ENCODE measurements around the gene DVL2. TPM values are rescaled to one million over a fixed set of nuclear protein-coding genes. Genes with fewer than 3 reads are reported as not detected.

The DVL2 gene
- total RNA-seq, 1 donor from 2014 or later: 73.5 TPM

DNA sequence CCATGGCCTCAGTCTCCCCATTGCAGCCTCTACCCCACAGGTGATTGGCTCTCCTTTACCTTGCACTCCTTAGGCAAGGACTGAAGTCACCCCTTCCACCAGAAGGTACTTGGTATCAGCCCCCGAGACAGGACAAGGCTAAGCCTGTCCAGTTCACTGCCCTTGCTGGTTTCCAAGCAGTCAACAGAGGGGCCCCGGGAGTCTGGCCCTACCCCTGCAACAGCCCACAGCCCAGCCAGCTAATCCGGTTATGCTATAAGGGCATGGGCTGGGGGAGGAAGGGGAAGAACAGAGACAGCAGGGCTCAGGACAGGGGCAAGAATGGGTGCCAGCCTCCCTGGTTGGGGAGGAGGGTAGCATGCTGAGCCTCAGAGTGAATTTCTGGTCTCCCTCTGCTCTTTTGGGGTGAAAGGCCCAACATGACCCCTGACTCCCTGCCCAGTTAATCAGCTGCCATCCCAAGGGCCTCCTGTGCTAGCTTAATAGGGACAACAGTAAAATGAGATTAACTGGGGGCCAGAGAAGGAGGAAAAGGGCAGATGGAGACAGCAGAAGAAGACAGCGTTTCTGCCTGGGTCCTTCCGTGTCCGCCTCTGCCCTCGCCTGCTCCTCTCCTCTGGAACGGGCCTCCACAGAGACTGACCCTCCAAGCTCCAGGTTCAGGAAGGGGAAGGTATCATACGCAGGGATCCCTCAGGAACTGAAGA lies 25.4 kb downstream of the DVL2 start:
- Mint-ChIP-seq H3K4me3 (no peak overlapping the region), H3K4me1 (ENCODE audit: low read depth) (peaks cover 37% of the 10 kb centered on the region), H3K9me3 (no peaks in the 10 kb centered on the region), H3K27ac (no peak overlapping the region), H3K27me3 (ENCODE audit: insufficient read depth) (peaks cover 11% of the 10 kb centered on the region), H3K36me3 (ENCODE audit: low read depth) (no peaks in the 10 kb centered on the region)
- DNase-seq (ENCODE audit: low spot score): no peak
- intact Hi-C loops (cut with micrococcal nuclease): no loop called here

DNA sequence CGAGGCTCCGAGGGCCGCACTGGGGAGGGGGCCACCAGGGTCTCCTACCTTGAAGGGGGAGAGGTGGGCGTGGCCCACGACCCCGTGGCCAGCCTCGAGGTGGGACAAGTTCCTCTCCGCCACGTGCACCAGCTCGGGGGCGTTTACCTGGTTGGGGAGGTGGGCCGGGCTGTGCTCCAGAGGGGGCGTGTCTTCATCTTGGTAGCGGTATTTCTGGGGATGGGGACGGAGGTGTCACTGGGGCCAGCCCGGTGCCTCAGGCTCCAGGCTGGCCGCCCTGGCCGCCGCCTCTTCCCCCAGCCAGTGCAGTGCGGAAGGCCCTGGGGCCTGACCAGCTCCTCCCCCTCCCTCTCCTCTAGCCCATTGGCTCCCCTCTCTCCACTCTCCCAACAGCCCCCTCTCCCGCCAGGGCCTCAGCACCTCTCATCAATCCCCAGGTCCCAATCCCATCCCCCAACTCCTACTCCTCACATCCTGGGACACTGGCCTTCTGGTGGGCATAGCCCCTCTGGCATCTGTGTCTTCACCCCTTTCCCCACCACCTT lies 26.2 kb downstream of the DVL2 start:
- H3K27ac Mint-ChIP-seq: no peak overlapping the region
- H3K4me1 Mint-ChIP-seq (ENCODE audit: low read depth): peaks cover 29% of the 10 kb centered on the region
- no peaks in the 10 kb centered on the region for H3K36me3 Mint-ChIP-seq (ENCODE audit: low read depth)
- H3K27me3 Mint-ChIP-seq (ENCODE audit: insufficient read depth): peaks cover 11% of the 10 kb centered on the region
- intact Hi-C loops (cut with micrococcal nuclease): no loop called here
- no peak overlapping the region for H3K4me3 Mint-ChIP-seq
- DNase-seq (ENCODE audit: low spot score): no peak
- no peaks in the 10 kb centered on the region for H3K9me3 Mint-ChIP-seq

DNA sequence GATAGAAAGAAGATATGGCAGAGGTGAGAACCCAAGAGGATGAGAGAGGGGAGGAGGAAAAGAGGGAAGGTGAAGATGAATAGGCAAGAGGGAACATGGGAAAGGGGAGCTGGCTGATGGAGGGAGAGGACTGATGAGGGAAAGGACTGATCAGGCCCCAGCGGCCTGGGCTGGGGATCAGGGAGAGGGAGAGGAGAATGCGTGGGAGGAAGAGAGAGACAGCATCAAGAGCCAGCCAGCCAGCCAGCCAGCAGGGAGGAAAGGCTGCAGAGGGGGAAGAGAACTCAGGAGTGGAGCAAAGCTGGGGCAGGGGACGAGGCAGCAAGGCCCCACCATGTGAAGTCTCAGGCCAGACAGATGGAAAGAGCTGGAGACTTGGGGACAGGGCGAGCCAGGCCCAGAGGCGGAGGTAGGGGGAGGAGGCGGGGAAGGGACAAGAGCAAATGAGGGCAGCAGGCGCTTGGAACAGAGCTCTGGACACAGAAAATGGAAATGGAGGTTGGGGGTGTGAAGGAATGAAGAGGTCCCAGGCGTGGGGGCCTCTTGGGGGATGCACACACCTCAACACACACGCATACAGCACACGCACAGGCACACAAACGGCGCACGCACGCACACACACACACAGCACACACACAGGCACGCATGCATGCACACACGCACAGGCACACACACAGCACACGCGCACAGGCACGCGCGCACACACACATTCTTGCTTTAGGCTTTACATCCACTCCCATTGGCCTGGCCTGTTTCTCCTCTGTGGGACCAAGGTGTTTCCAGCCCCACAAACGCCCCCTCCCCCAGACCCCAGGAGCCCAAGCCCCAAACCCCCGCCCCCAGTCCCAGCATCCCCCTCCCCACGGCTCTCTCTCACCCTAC lies 27.0 kb downstream of the DVL2 start:
- peaks cover 4% of the 10 kb centered on the region for H3K36me3 Mint-ChIP-seq (ENCODE audit: low read depth)
- peaks cover 29% of the 10 kb centered on the region for H3K4me1 Mint-ChIP-seq (ENCODE audit: low read depth)
- peak overlapping the region; percentile 2 for H3K4me3 Mint-ChIP-seq
- intact Hi-C loops (cut with micrococcal nuclease): no loop called here
- H3K27ac Mint-ChIP-seq: peak overlapping the region; percentile 42
- H3K27me3 Mint-ChIP-seq (ENCODE audit: insufficient read depth): peaks cover 11% of the 10 kb centered on the region
- DNase-seq (ENCODE audit: low spot score): no peak
- no peaks in the 10 kb centered on the region for H3K9me3 Mint-ChIP-seq

DNA sequence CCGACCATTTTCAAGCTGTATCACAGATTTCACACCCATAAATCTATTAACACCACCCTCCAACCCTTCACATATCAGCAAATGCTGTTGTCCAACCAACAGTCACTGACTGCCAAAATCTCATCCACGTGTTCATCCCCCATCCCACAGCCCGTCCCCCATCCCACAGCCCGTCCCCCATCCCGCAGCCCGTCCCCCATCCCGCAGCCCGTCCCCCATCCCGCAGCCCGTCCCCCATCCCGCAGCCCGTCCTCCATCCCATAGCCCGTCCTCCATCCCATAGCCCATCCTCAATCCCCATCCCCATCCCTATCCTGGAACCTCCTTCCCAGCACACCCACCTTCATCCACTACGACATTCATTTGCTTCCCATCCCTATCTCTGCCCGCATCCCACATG lies 28.8 kb downstream of the DVL2 start:
- Mint-ChIP-seq H3K27ac (peak overlapping the region; percentile 86), H3K4me3 (peak overlapping the region; percentile 85), H3K9me3 (no peaks in the 10 kb centered on the region), H3K4me1 (ENCODE audit: low read depth) (peaks cover 29% of the 10 kb centered on the region), H3K36me3 (ENCODE audit: low read depth) (peaks cover 5% of the 10 kb centered on the region), H3K27me3 (ENCODE audit: insufficient read depth) (peaks cover 5% of the 10 kb centered on the region)
- no peak for DNase-seq (ENCODE audit: low spot score)
- intact Hi-C loops (cut with micrococcal nuclease): loop anchor here (1.0 to 2.0 kb wide), 4 partner anchors 9 to 34 kb away; partner anchors contain the start of genes ACADVL, DLG4, DVL2 and PHF23

DNA sequence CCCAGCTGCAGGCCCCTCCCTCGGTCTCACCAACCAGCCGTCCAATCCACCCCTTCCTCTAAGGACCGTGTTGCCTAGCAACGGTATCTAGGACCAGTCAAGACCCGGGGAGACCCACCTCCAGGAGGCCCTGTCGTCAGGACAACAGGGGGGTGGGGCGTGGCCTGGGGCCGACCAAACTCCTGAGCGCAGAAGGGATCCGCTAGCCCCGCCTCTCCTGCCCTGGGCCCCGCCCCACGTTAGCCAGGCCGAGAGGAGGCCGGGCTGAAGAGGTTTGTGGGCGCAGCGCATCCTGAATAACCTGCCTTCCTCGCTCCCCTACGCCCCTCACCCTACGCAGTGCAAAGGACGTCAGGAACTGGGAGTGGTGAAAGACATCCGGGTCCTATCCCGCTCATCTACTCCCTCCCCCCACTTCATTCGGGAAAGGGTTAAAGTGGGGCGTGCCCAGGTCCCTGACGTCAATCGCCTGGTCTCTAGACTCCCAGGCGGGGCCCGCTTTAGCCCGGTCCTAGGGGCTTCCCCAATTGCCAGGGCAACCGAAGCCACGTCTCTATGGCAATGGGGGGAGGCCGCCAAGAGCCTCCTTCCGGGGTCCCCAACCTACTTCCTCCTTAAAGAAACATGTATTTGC lies 29.4 kb downstream of the DVL2 start:
- H3K27me3 Mint-ChIP-seq (ENCODE audit: insufficient read depth): peaks cover 2% of the 10 kb centered on the region
- peaks cover 24% of the 10 kb centered on the region for H3K4me1 Mint-ChIP-seq (ENCODE audit: low read depth)
- peak overlapping the region; percentile 86 for H3K27ac Mint-ChIP-seq
- peak overlapping the region; percentile 85 for H3K4me3 Mint-ChIP-seq
- intact Hi-C loops (cut with micrococcal nuclease): loop anchor here (1.0 to 2.0 kb wide), 4 partner anchors 9 to 34 kb away; partner anchors contain the start of genes ACADVL, DLG4, DVL2 and PHF23
- DNase-seq (ENCODE audit: low spot score): peak; percentile 92
- H3K36me3 Mint-ChIP-seq (ENCODE audit: low read depth): peaks cover 5% of the 10 kb centered on the region
- H3K9me3 Mint-ChIP-seq: no peaks in the 10 kb centered on the region

DNA sequence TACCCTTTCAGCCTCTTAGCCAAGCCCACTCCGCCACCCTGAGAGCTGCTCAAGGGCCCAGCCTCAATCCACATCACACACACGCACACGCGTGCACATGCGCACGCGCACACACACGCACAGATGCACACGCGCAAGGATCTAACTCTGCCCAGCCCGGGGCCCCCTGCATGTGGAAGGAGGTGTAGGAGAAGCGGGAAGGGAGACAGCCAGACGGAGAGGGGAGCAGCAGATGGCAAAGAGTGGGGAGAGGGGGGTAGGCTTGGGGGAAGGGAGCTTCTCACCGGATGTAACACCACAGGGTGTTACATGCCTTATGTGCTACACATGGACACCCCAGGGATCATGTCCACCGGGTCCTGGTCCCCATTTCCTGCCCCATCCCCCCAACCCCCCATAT lies 30.0 kb downstream of the DVL2 start:
- intact Hi-C loops (cut with micrococcal nuclease): loop anchor here (2.0 kb wide), 1 partner anchor 14 kb away; the partner anchor contains the start of genes ACADVL and DLG4
- H3K27ac Mint-ChIP-seq: peak overlapping the region; percentile 86
- no peaks in the 10 kb centered on the region for H3K27me3 Mint-ChIP-seq (ENCODE audit: insufficient read depth)
- DNase-seq (ENCODE audit: low spot score): no peak
- H3K4me1 Mint-ChIP-seq (ENCODE audit: low read depth): peaks cover 23% of the 10 kb centered on the region
- peaks cover 5% of the 10 kb centered on the region for H3K36me3 Mint-ChIP-seq (ENCODE audit: low read depth)
- peak overlapping the region; percentile 85 for H3K4me3 Mint-ChIP-seq
- no peaks in the 10 kb centered on the region for H3K9me3 Mint-ChIP-seq

DNA sequence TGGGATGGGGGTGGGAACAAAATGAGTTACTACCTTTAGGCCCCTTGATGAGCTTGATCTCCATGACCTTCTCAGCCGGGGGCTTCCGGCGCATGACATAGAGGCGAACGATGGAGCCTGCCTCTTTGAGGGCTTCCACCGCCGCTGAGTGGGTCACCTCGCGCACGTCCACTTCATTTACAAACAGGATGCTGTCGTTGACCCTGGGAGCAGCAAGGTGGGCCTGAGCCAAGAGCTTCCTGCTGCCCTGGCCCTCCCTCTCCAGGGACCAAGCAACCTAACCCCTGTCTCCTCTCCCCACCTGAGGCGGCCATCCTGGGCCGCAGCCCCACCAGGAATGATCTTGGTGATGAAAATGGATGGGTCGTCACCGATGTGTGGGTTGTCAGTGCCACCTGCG lies 30.9 kb downstream of the DVL2 start:
- H3K4me1 Mint-ChIP-seq (ENCODE audit: low read depth): peaks cover 23% of the 10 kb centered on the region
- H3K27ac Mint-ChIP-seq: peak overlapping the region; percentile 42
- peaks cover 5% of the 10 kb centered on the region for H3K36me3 Mint-ChIP-seq (ENCODE audit: low read depth)
- no peak for DNase-seq (ENCODE audit: low spot score)
- H3K27me3 Mint-ChIP-seq (ENCODE audit: insufficient read depth): no peaks in the 10 kb centered on the region
- peak overlapping the region; percentile 30 for H3K4me3 Mint-ChIP-seq
- H3K9me3 Mint-ChIP-seq: no peaks in the 10 kb centered on the region
- intact Hi-C loops (cut with micrococcal nuclease): no loop called here

DNA sequence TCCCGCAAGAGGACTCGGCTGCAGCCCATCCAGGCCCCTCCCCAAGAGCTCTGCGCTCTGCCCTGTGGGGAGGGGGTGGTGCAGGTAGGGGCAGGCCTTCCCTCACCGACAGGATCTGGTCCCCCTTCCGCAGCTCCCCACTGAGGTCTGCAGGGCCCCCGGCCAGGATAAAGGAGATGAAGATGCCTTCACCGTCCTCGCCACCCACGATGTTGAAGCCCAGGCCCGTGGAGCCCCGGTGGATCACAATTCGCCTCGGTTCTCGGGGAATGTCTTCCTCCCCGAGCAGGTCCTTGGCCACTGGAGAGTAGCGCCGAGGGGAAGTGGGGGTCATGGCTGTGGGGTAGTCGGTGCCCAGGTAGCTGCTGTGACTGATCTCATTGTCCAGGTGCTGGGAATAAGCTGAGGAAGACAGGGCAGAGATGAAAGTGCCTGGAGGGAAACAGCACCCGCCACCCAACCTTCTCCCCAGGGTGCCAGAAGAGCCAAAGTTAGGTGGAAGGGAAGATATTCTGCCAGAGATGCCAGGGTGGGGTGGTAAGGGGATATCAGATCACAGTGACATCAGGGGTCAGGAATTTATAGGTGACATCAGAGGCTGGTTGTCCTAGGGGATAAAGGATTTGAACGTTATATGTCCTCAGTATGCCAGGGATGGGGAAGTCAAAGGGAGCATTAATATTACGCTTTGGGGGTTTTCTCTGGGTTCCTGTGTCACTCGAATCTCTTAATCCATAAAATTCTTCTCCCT lies 37.5 kb downstream of the DVL2 start:
- H3K27ac Mint-ChIP-seq: no peak overlapping the region

DNA sequence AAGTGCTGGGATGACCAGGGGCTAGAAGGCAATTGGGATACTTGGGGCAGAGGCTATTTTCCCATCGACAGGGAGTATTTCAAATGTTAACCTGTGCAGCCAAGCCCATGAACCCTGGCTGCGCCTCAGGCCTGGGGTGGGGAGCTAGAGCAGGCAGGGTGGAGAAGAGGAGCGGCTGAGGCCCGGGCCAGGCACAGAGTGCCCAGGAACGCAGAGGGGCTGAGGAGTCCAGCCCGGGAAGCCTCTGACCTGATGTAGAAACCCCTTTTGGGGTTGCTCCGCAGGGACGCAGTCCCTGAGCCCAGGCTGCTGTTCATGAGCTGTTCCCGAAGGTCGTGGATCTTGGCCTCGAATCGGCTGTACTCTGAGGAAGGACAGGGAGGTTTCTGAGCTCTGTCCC lies 38.3 kb downstream of the DVL2 start:
- Mint-ChIP-seq H3K27ac (no peak overlapping the region), H3K9me3 (no peaks in the 10 kb centered on the region), H3K36me3 (ENCODE audit: low read depth) (peaks cover 5% of the 10 kb centered on the region), H3K4me3 (no peak overlapping the region), H3K4me1 (ENCODE audit: low read depth) (no peaks in the 10 kb centered on the region), H3K27me3 (ENCODE audit: insufficient read depth) (no peaks in the 10 kb centered on the region)
- no peak for DNase-seq (ENCODE audit: low spot score)
- intact Hi-C loops (cut with micrococcal nuclease): no loop called here

More for the DNA sequence above, 37.5 kb downstream of the DVL2 start:
- intact Hi-C loops (cut with micrococcal nuclease): no loop called here
- H3K9me3 Mint-ChIP-seq: no peaks in the 10 kb centered on the region
- H3K27me3 Mint-ChIP-seq (ENCODE audit: insufficient read depth): no peaks in the 10 kb centered on the region
- DNase-seq (ENCODE audit: low spot score): no peak
- H3K4me1 Mint-ChIP-seq (ENCODE audit: low read depth): no peaks in the 10 kb centered on the region
- peaks cover 5% of the 10 kb centered on the region for H3K36me3 Mint-ChIP-seq (ENCODE audit: low read depth)
- H3K4me3 Mint-ChIP-seq: no peak overlapping the region

DNA sequence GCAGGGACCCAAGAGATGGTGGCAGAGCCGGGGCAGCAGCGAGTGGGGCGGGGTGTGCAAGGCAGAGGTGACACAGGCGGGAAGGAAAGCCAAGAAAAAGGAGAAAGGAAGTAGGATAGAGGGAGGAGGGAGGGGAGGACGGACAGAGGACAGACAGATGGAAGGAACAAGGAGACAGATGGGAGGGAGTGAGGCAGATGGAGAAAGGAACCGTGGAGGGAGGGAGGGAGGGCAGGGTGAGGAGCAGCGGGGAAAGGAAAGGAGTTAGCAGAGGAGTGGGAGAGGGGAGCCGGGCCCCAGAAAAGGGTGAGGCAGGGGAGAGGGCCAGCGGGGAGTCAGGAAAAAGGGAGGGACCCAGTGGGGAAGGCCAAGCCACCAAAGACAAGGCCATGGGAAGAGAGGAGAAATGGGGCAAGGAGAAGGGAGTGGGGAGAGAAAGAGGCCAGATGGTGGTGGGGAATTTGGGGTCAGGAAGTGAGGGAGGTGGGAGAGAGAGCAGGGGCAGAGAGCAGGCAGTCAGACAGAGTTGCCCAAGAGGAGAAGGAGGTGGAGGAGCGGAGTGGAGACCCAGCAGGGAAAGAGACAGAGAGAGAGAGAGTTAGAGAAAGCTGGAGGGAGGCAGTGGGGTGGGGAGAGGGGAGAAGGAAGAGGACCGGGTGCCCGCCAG lies 41.9 kb downstream of the DVL2 start:
- peaks cover 5% of the 10 kb centered on the region for H3K36me3 Mint-ChIP-seq (ENCODE audit: low read depth)
- no peaks in the 10 kb centered on the region for H3K4me1 Mint-ChIP-seq (ENCODE audit: low read depth)
- no peaks in the 10 kb centered on the region for H3K27me3 Mint-ChIP-seq (ENCODE audit: insufficient read depth)
- H3K4me3 Mint-ChIP-seq: no peak overlapping the region
- peak overlapping the region; percentile 58 for H3K27ac Mint-ChIP-seq
- intact Hi-C loops (cut with micrococcal nuclease): no loop called here
- no peaks in the 10 kb centered on the region for H3K9me3 Mint-ChIP-seq
- DNase-seq (ENCODE audit: low spot score): no peak

DNA sequence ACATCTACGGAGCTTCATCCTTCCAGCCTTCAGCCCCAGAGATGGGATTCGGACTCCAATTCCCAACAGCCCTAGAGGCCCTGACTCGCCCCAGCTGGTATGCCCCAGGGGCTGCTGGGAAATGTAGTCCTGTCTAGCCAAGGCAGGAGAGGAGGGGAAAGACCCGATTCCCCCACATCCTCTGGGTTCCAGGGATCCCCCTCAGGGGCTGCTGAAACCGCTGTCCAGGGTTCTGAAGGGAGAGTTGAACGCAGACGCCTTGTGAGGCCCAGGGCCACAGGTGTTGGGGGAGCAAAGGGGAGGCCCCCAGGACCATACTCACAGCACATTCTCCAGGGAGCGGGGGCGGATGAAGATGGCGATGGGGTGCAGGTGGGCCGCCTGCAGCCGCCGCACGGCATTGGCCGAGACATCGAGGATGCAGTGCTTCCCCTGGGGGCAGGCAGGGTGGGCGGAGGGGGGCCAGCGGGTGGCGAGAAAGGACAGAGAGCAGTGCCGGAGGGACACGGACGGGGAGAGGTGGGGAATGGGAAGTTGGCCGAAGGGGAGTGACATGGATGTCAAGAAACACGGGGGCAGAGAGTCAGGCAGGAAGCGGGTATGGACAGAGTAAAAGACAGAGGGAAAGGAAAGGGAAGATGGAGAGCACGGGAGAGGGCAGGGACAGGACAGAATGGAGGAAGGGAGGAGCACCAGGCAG lies 42.6 kb downstream of the DVL2 start:
- Mint-ChIP-seq H3K9me3 (no peaks in the 10 kb centered on the region), H3K27ac (no peak overlapping the region), H3K36me3 (ENCODE audit: low read depth) (peaks cover 5% of the 10 kb centered on the region), H3K4me3 (no peak overlapping the region), H3K4me1 (ENCODE audit: low read depth) (peaks cover 1% of the 10 kb centered on the region), H3K27me3 (ENCODE audit: insufficient read depth) (no peaks in the 10 kb centered on the region)
- intact Hi-C loops (cut with micrococcal nuclease): no loop called here
- DNase-seq (ENCODE audit: low spot score): no peak

All from activated T-helper 1 cell treated with anti-CD3 and anti-CD28 coated beads, Interleukin-12 subunit alpha, Interleukin-12 subunit beta, Interleukin-2, Interleukin-4 antibody, amounts not matched to agents 30 ng/mL and 10 ng/mL and 1 ng/mL, durations not matched to agents 14 hours and 24 hours and 36 hours (primary cell).